ENCODE results near the gene MAML1. TPM values are rescaled to one million over a fixed set of nuclear protein-coding genes. Genes with fewer than 3 reads are reported as not detected.

Gene MAML1, protein sequence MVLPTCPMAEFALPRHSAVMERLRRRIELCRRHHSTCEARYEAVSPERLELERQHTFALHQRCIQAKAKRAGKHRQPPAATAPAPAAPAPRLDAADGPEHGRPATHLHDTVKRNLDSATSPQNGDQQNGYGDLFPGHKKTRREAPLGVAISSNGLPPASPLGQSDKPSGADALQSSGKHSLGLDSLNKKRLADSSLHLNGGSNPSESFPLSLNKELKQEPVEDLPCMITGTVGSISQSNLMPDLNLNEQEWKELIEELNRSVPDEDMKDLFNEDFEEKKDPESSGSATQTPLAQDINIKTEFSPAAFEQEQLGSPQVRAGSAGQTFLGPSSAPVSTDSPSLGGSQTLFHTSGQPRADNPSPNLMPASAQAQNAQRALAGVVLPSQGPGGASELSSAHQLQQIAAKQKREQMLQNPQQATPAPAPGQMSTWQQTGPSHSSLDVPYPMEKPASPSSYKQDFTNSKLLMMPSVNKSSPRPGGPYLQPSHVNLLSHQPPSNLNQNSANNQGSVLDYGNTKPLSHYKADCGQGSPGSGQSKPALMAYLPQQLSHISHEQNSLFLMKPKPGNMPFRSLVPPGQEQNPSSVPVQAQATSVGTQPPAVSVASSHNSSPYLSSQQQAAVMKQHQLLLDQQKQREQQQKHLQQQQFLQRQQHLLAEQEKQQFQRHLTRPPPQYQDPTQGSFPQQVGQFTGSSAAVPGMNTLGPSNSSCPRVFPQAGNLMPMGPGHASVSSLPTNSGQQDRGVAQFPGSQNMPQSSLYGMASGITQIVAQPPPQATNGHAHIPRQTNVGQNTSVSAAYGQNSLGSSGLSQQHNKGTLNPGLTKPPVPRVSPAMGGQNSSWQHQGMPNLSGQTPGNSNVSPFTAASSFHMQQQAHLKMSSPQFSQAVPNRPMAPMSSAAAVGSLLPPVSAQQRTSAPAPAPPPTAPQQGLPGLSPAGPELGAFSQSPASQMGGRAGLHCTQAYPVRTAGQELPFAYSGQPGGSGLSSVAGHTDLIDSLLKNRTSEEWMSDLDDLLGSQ
- total RNA-seq (2014; rRNA removed; shearing (Covaris generic)), result 10.1 and 12.6 TPM in 2 replicates

DNA sequence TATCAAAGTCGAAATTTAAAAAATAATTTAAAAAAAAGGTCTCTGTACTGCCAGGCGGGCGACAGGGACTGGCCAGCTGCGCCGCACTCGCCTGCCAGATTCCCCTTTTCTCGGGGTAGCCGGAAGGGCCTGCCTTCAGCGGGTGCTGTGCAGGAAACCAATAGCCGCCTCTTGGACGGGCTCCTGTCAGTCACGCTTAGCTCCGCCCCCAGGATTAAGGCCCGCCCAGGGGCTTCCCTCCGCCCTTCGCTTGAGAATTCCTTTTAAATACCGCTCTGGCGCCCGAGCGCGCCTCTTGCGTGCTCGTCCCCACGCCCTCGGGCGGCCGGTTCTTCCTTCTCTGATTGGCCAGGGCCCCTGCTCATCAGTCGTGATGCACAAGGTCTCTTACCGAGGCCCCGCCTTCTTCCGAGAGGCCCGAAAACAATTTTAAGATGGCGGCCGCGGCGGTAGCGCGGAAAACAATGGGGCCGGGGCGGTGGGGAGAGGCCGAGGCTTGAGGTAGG is at the start of gene MAML1:
MAML1 (plus strand) TSS at position 411 of the 506 bp plus-strand sequence. CDS start 291 bp downstream, outside the sequence.

DNA sequence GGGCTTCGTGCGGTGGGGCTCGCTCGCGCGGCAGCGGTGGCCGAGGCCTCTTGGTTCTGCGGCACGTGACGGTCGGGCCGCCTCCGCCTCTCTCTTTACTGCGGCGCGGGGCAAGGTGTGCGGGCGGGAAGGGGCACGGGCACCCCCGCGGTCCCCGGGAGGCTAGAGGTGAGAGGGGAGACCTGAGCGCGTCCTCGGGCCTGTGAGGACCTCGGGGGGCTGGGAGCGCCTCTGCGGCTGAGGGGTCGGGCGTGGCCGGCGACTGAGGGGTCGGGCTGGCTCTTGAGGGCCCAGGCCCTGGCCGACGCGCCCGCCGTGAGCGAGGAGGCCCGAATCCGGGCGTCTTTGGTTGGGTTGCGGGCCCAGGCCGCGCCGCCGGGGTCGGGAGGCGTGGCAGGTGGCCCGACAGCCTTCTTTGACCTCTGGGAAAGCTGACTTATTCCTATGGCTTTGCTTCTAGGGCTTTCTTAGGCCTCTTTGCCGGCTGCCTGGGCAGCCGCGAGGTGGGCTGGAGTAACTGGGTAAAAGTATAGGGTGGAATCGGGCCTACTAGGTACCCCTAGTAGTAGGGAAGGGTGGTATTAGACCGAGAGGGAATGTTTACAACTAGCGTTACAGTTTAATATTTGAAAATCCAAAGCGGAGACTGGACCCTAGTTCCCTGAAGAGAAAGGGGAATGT is 33.5 kb upstream of the MAML1 start, which contains the start of gene CANX:
CANX (plus strand) TSS at position 33 of the 681 bp plus-strand sequence. CDS start 6,715 bp downstream, outside the sequence.

DNA sequence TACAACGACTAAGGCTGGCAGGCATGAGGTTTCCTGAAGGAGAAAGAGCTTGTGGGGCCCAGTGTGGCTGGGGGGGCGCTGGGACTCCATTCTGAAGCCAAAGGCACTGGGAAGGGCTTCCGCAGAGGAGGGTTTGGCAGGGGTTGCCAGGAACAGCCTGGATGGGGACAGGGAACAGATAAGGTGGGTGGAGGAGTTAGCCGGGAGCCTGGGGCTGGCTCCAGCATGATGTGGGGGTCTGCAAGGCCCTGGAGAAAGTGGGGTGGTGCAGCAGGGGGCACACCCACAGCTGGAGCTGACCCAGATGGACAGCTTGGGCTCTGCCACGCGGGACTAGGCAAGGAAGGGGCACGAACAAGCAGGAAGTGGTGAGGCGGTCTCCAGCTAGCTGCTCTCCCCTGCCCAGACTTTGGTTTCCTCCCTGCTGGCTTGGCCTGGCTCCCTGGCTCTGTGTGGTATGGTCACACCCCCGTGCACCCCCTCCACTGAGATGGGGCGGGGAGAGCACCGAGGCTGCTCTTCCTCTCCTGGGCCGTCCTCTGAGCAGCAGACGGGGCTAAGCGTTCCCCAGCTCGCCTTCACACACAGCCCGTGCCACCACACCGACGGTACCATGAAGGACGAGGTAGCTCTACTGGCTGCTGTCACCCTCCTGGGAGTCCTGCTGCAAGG is 61.0 kb downstream of the MAML1 start, which contains the start of gene LTC4S:
LTC4S (plus strand) TSS at position 519 of the 672 bp plus-strand sequence; CDS start at position 614, 95 bp downstream.

DNA sequence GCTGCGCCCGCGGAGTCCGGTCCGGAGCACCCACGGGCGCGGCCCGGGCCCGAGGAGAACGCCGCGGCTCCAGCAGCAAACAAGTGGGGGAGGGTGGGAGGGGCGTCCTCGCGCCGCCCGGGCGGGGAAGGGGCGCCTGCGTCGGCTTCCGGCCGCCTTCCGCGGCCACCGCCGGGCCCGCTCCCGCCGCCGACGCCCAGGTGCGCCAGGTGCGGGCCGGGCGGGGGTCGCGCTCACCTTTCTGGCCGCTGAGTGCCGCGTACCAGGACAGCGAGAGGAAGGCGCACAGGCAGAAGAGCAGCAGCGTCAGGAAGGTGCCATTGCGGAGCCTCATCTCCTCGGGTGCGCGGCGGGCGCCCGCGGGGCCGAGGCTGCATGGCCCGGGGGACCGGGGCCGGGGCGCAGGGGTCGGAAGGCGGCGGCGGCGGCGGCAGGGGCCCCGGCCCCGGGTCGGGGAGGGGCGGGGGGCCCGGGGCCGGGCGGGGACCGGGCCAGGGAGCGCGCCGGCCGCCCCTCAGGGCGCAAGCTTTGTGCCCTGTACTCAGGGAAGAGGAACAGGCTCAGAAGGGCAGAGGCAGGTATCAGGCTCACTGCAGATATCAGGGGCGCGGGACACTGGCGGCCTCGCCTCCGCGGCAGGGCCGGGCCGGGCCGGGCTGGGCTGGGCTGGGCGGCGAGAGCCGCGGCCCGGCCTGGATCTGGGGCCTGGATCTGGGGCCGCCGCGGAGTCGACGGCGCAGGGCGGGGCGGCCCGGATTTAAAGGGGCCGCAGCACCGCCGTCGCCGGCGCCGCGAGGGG is 73.8 kb downstream of the MAML1 start, which contains the start of gene MGAT4B:
MGAT4B (minus strand) TSS at position 617 of the 799 bp plus-strand sequence; CDS start at position 334, 283 bp downstream.

DNA sequence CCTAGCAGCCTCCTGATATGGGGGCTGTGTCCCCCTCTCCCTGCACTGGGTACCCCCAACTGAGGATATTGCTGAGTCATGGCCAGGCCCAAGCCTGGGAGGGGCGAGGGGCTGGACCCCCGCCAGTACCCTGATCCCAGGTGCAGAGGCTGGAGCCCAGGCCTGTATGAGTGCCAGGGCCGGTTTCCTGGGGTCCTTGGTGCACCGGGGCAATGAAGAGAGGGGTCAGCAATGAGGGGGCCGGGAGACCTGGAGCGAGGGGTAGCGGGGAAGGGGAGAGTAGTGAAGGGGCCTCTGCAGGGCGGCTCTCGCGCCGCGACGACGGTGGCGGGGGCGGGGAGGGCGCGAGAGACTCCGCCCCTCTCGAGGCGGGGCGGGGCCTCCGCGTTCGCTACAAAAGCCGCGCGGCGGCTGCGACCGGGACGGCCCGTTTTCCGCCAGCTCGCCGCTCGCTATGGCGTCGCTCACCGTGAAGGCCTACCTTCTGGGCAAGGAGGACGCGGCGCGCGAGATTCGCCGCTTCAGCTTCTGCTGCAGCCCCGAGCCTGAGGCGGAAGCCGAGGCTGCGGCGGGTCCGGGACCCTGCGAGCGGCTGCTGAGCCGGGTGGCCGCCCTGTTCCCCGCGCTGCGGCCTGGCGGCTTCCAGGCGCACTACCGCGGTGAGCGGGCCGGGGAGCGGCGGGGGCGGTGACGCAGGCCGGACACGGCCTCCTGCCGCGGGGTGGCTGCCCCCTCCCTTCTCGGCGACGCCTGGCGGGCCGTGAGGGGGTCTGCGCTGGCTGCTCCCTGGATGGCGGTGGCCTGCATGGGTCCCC is 88.1 kb downstream of the MAML1 start, which contains the start of gene SQSTM1:
SQSTM1 (plus strand) TSS at position 423 of the 815 bp plus-strand sequence; CDS start at position 455, 32 bp downstream.

Small RNA genes within 50 kb of the gene (small RNA-seq; reads per million reads assigned to genes)
- not detected for gene MIR1229

Other genes with a start within 250 kb of the MAML1 start
- 40.6 and 48.9 TPM in 2 replicates for gene RUFY1, start 182.3 kb upstream of the MAML1 start, total RNA-seq (2014; rRNA removed; shearing (Covaris generic))
- 698 and 794 TPM in 2 replicates for gene HNRNPH1, start 109.2 kb upstream of the MAML1 start, total RNA-seq (2014; rRNA removed; shearing (Covaris generic))
- not detected in 2 replicates for gene CBY3, start 51.8 kb upstream of the MAML1 start, total RNA-seq (2014; rRNA removed; shearing (Covaris generic))
- 338 and 380 TPM in 2 replicates for gene CANX, start 33.9 kb upstream of the MAML1 start, total RNA-seq (2014; rRNA removed; shearing (Covaris generic))
- 1.2 TPM in 1 of 2 replicates, not detected in the other for gene LTC4S, start 61.2 kb downstream of the MAML1 start, total RNA-seq (2014; rRNA removed; shearing (Covaris generic))
- gene MGAT4B, start 74.0 kb downstream of the MAML1 start, total RNA-seq (2014; rRNA removed; shearing (Covaris generic)), result 130 and 148 TPM in 2 replicates
- 288 and 310 TPM in 2 replicates for gene SQSTM1, start 88.1 kb downstream of the MAML1 start, total RNA-seq (2014; rRNA removed; shearing (Covaris generic))
- 15.5 and 19.2 TPM in 2 replicates for gene MRNIP, start 126.0 kb downstream of the MAML1 start, total RNA-seq (2014; rRNA removed; shearing (Covaris generic))
- 39.6 and 44.9 TPM in 2 replicates for gene TBC1D9B, start 175.1 kb downstream of the MAML1 start, total RNA-seq (2014; rRNA removed; shearing (Covaris generic))

Measured in A375 (cell line).